NCI-H460 (cell line): ENCODE data around the gene TENM3. TPM values are rescaled to one million over a fixed set of nuclear protein-coding genes. Genes with fewer than 3 reads are reported as not detected.

ENCODE experiments used
- DNase-seq: peaks from one replicate; pipeline ENCODE4 v3.0.0-alpha.2; 2016; ENCODE audit warnings: low read depth; ENCODE audit errors: extremely low read depth
- total RNA-seq: library from RNA; depleted of rRNA; stranded (reverse); fragments of >200 nt; shearing (Covaris generic); gene quantifications from 2 replicates; pipeline ENCODE4 v1.2.3, GENCODE V29; 2014

Gene TENM3
- total RNA-seq, 1 experiment from 2014 or later = 13.8 TPM

DNA sequence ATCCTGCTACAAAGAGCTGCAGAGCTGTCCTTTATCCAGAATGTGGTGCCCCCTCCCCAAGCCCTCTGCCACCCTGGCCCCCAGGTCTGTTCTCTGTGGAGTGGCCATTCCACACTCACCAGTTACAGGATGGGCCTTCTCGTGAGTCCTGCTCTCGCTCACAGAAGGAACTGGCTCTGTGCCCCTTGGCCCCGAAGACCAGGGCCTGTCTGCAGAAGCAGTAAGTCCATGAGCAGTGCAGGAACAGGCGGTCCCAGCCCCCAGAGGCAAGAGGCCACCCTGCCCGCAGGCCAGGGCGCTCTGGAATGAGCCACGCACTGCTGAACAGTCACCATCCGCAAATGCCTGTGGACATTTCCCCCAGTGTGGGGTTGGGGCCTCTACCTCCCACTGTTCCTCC is 581.8 kb downstream of the TENM3 start:
- DNase-seq = no peak

DNA sequence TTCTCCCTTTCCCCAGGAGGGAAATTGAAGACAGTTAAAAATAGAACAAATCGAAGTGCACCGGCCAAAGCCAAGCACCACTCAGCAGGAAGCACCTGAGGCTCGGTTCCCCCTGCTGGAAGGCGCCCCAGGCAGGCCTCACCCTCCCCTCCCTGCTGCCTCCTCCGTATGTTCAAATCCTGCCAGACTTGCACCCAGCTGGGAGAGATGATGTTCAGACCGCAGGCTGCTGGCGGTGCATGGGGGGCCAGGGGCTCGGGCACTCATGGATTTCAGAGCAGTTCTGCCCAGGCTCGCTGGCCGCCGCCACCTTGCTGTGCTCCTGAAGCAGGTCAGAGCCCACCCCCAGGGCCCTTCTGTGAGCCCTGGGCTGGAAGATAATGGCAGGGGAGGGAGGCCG is 582.6 kb downstream of the TENM3 start:
- no peak for DNase-seq

DNA sequence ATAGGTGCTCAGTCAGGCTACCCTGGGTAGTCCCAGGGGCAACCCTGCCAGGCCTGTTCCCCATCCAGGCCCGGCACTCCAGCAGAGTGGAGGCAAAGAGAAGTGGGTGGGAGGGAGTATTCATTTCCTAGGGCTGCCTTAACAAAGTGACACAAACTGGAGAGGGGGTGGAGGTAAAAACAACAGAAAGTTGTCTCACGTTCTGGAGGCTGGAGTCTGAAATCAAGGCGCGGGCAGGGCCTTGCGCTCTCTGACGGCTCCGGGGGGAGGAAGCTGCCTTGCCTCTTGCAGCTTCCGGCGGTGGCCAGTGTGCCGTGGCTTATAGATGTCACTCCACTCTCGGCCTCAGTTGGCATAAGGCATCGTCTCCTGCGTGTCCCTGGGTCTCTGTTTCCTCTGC is 583.2 kb downstream of the TENM3 start:
- no peak for DNase-seq

DNA sequence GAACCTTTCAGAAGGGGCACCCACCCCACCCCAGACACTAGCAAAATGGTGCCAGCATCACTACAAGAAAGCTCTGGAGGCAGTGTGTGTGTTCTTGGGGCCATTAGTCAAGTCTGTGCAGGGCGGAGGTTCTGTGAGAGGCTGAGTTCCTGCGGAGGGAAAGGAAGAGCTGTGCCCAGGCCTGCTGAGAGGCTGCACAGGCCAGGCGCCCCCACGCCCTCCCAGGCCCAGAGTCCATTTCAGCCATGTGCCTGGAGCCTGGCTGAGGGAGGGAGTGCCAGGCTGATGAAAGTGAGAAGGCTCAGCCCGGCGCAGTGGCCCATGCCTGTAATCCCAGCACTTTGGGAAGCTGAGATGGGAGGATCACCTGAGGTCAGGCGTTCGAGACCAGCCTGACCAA is 584.0 kb downstream of the TENM3 start:
- no peak for DNase-seq

DNA sequence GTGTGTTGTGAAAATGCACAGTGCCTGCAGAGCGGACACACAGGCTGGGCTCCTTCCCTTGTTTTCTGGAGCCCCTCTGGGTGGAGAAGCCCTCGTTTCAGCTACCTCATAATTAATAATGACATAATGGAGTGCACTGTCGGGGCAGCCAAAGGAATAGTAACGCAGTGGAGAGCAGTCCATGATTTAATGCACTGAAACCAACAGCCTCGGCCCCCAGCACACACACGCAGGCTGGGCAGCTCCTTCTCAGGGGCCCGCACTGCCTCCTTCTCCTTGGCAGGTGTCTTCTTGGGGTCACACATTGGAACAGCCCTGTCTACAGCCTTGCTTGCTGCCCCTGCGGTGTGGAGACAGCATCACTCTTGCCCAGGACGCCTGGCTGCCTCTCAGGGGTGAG is 584.8 kb downstream of the TENM3 start:
- DNase-seq = no peak

DNA sequence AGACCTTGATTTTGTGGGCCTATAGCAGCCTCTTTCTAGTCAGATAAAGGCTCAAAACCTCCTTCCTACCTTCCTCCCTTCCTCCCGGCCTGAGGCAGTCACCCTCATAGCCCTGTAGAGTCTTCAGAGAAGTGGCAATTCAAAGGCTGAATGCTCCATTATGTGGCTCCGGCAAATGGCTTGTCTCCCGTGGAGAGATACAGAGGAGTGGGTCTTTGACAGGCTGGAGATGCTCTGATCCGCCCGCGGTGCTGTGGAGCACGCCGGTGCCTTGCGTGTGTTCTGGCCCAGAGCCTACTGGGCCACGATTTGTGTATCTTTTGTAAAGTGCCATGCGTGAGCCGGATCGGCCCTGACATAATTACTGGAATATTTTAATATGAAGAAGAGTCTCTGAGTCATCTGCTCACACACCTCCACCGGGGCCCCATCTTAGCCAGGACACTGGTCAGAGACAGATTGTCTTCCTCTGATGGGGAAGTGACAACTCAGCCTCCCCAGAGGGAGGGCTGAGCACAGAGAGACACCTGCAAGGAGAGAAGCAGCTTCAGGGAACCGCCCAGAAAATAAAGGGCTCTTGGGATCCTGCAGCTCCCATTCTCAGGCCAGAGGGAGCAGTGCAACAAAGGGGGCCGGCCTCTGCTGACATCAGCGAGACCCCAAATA is 585.3 kb downstream of the TENM3 start:
- DNase-seq = no peak

DNA sequence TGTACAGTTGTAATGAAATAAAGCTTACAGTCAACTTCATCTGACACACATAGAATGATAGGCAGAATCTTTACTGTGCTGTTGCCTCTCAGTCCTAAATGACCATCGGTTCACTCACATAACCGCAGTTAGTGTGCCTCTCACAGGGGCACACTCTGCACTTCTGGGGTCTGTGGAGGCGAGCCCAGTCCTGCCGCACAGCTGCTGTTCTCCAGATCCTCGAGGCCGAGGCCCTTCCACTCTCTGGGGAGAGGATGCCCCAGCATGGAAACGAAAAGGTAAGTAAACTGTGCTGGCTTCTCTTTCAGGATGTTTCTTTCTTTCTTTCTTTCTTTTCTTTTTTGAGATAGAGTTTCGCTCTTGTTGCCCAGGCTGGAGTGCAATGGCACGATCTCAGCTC is 586.0 kb downstream of the TENM3 start:
- no peak for DNase-seq

DNA sequence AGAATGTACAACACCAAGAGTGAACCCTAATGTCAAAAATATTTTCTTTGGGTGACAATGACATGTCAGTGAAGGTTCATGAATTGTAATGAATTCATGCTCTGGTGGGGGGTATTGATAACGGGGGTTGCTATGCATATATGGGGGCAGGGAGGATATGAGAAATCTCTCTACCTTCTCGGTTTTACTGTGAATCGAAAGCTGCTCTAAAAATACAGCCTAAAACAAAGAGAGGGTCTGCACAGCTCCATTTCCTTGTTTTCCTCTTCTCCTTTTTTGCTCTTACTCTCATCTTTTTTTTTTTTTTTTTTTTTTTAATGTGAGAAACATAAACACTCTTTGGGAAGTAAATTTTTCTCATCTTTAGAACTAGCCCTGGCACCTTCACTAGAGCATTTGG is 588.2 kb downstream of the TENM3 start:
- DNase-seq = no peak

DNA sequence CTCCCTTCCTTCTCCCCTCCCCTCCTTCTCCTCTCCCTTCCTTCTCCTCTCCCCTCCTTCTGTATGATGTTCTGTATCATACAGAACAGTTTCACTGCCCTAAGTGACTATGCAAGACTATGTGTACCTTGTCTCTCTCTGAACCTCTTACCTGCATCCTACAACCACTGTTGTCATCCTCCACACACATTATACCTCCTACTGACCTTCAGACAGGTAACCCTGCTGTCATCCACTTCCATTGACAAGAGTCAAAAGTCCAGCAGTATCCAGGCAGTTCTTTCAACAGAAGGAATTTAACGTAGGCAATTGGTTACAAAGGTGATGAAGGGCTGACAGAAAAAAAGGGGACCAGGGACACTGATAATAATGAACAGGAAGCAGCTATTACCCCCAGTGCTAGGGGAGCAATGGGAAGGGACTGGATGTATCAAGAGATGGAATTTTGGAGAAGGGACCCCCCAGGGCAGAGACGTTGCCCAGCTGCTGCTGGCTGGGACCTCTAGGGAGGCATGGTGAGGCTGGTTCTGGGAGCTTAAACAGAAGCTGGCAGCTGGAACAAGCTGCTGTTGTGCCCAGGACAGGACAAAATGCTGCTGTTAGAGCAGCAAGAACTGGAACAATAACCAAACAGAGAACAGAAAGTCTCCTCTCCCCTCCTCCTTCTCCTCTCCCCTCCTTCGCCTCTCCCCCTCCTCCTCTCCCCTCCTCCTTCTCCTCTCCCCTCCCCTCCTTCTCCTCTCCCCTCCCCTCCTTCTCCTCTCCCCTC is 589.3 kb downstream of the TENM3 start:
- no peak for DNase-seq

DNA sequence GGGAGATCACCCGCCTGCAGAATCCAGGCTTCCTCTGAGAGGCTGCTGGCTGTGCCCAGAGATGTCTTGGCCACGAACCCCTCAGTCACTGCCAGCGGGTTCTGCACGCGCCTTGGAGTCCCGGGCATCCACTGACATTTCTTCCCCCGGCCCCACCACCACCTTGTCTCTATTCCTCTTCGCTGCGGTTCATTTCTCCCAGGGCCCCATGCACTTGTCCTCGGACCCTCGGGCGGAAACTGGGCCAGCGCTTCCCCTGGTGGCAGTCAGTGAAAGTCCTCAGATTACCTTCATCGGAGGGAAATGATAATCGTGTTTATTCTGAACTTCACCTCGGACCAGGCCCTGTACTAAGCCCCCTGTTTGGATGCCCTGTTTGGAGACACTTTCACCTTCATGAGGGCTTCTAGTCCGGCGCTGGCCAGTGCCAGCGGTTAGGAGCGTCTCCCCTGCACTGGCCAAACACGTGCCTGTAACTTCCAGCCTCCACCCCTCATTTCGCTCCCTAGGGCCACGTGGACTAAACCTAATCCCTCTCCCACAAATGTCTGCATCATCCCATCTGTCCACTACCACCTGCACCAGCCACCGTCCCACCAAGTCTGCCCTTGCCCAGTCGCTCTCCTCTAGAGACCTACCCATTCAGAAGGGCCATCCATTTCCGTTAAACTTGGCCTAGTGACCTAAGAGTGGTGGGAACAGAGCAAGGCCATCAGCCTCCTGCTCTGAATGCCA is 592.0 kb downstream of the TENM3 start:
- DNase-seq = no peak

DNA sequence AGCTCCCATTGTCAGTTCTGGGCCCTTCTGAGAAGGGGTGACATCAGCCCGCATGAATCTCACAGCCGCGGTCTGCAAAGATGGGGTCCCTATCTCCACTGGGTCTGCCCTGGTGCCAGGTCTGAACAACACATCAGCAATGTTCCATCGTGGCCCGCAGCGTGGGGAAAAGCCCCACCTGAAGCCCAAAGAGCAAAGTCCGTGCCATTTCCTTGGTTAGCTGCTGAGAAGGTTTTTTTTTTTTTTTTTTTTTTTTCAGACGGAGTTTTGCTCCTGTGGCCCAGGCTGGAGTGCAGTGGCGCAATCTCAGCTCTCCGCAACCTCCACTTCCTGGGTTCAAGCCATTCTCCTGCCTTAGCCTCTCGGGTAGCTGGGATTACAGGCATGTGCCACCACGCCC is 594.6 kb downstream of the TENM3 start:
- DNase-seq = no peak

DNA sequence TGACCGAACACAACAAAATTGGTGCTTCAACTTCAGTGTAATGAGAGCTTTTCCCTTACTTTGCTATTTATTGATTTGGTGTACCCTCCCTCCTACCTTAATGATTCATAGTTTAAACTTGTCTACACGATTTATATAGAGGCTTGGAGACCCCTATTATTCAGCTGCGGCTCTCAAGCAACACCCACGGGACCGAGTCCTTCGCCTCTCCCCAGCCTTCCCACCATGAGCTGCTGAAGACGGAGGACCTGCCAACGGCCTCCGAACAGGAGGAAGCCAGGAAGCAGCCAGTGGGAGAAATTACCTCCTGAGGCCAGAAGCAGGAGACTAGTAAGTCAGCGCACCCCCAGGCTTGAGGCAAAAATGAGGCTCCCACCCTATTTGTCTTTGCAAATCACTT is 595.3 kb downstream of the TENM3 start:
- DNase-seq = no peak

DNA sequence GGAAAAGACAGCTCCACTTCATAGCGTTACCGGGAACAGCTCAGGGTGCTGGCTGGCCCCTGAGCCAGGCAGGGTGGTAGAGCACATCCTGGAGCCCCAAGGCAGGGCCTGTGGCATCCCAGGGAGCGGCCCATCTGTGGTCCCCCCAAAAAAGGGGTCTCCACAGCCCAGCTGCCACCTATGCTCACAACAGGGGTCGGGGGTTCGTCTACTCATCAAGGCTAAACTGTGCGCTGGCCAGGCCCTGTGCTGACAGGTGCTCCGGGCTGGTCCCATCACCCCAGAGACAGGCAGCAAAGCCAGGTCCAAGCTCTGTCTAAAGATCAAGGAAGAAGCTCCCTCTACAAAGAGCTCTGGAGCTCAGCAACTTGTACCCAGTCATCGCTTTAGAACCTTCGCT is 596.1 kb downstream of the TENM3 start:
- no peak for DNase-seq

DNA sequence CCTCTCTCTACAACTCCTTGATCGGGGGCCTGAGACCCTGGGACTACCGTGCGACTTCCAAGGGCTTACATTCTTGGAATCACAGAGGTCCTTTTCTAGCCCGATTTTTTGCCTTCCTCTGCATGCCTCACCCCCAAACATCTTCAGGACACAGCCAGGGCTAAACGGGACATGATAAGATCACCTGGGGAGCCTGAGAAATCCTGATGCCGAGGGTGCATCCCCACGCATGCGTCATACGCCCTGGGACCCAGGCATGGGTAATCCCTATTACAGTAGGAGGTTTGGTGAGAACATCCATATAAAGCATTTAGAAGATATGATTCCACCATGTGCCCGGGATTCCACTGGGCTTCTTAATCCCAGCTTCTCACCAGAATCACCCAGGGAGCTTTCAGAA is 596.9 kb downstream of the TENM3 start:
- DNase-seq = no peak

DNA sequence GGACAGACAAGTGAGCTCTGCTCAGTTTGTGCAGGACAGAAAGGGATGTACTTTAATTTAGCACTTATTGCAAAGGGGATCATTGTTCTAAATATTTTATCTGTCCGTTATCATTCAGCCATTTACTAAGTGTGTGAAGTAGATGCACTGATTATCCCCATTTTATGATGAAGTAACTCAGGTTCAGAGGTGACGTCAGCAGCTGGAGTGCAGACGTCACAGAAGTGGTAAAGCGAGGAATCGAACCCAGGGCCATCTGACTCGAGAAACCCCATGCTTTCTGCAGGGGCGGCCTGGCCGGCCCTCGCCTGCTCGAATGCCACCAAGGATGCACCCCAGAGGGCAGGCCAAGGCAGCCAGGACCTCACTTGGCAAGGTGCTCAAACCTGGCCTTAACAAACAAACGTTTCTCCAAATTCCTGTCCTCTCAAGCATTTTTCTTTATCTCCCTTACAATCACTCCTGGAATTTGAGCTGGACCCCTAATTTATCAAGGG is 599.0 kb downstream of the TENM3 start:
- DNase-seq = no peak

DNA sequence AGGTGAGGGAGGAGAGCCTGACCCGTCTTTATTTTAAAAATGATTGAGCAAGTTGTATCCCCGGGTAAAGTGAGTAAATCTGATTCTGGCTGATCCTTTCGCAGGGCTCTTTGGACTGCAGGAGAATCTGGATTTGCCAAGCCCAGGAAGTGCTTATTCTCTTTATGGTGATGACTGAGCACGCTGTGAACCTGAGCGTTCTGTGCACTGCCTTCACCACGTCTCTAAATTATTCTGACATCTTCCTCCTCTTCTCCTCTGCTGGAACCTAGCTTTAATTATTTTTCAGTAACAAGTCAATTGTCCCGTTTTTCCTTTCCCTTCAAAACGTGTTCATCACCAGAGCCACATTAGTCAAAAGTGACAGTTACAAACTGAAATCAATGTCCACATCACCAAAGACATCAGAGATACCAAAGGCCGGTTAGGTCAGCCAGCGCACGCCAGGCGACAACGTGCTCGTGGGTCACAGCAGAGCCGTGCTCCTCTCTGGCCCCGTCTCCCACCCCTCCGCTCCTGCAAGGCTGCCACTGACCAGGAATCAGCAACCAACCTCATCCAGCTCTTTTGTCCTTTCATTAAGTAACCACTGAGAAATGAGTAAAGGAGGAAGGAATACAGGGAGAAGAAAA is 599.7 kb downstream of the TENM3 start:
- DNase-seq = no peak

DNA sequence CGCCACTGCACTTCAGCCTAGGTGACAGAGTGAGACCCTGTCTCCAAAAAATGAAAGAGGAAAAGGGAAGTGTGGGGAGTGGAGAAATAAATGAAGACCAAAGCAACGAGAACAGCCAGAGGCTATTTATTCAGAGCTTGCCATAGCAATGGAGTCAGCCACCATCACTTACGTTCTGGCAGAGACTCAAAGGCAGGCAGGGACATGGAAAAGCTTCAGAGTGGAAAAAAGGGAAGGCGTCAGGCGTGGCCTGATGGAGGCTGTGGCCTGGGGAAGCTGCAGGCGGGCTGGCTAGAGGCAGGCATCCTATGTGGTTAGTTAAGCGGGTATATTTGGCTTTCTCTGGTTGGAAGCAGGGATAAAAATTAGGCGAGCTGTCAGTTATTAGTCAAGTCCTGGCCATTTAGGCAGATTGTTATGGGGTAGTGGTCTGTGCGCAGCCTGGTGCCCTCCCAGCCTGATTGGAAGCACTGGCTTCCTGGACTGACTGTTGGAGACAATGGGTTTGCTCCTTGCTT is 600.7 kb downstream of the TENM3 start:
- no peak for DNase-seq

DNA sequence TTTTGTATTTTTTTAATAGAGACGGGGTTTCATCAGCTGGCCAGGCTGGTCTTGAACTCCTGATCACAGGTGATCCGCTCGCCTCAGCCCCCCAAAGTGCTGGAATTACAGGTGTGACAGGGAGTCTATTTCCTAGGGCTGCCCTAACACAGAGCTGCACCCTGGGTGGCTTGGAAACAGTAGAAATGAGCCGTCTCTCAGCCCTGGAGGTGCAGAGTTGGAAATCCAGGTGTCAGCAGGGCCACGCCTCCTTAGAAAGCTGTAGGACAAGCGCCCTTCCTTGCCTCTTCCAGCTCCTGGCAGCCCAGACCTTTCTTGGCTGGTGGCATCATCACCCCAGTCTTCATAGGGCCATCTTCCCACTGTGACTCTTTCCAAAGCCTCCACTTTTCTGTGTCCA is 602.4 kb downstream of the TENM3 start:
- no peak for DNase-seq

DNA sequence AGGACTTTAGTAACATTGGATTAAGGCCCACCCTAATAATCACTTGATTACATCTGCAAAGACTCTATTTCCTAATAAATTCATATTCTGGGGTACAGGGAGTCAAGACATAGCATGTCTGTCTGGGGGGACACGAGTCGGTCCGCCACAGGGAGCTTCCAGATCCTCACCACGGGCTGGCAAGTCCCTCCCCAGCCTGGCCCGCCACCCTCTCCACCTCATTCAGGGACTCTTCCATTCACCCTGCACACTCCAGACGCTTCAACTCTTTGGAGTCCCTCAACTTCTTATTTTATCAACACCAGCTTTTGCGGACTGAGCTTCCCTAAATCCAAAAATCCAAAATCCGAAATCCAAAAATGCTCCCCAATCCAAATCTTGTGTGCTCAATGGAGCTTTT is 602.8 kb downstream of the TENM3 start:
- no peak for DNase-seq

DNA sequence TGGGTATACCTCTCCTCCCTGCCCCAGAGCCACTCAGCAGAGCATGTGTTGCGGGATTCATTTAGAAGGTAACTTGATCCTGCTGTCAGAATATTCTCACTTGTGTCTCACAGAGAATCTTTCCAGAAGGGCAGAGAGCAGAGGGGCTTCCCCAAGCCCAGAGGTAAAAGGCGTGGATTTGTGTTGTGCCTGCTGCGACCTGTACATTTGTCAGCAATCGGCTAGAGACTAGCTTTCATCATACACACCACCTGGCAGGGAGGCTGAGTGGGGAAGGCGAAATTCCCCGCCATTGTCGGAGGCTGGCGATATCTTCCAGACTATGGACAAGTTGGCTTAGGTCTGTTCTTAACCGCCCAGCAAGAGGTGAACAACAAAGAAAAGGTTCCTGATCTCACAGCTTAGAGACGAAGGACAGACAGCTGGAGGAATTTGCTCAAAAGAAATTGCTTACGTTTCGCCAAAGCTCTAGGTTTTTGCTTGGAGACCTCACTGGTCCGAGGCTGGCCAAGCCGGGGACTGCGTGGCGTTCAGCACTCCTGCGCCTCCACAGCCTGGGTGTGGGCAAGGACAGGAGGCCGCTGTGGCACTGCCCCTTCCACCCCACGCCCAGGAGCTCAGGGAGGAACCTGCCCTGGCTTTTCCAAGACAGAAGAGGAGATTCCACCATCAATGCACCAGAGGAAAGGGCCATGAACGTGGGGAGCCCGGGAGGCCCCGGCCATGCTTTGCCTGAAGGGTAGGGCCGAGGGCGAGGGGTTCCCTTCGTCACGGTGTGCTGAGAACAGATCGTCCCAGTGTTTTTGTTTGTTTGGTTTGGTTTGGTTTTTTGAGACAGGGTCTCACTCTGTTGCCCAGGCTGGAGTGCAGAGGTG is 604.6 kb downstream of the TENM3 start:
- DNase-seq = no peak
